Measurements from ENCODE around the gene PCDHGB5.
"Not testable (repeated sequence)": the region's sequence is repeated elsewhere in the genome, so short reads cannot be mapped to it uniquely, and the experiment has no call there.

The PCDHGB5 gene

GRCh38 chr5:141389153-141390042, 8.3 kb upstream of the PCDHGB5 start:
- H3K4me3 Mint-ChIP-seq: peak overlapping the region in 1 of 3 experiments; percentile 53
- peaks cover 46% of the 10 kb centered on the region for H3K36me3 Mint-ChIP-seq (ENCODE audit: low read depth)
- H3K9me3 Mint-ChIP-seq: peaks cover 75% of the 10 kb centered on the region
- TF ChIP-seq CTCF (IDR thresholded peaks at IDR 0.05; ENCODE audit: unreplicated experiment in 3 of 3): no peak
- no peaks in the 10 kb centered on the region for H3K27me3 Mint-ChIP-seq (ENCODE audit: low read depth)
- no peaks in the 10 kb centered on the region for H3K4me1 Mint-ChIP-seq
- no peak overlapping the region for H3K27ac Mint-ChIP-seq

- TF ChIP-seq CTCF (IDR thresholded peaks at IDR 0.05; ENCODE audit: unreplicated experiment in 3 of 3): no peak
- Mint-ChIP-seq H3K9me3 (peaks cover 68% of the 10 kb centered on the region), H3K36me3 (ENCODE audit: low read depth) (peaks cover 63% of the 10 kb centered on the region), H3K27ac (no peak within 1 kb of the TSS), H3K27me3 (ENCODE audit: low read depth) (no peaks in the 10 kb centered on the region), H3K4me1 (no peaks in the 10 kb centered on the region), H3K4me3 (no peak within 1 kb of the TSS)
Measured at GRCh38 chr5:141392429-141393198, 5.1 kb upstream of the PCDHGB5 start, which contains the start of gene PCDHGA8. TSS of gene PCDHGA8 (plus strand) at chr5:141392633. CDS start at chr5:141392814, 181 bp downstream.

GRCh38 chr5:141393267-141393666, 4.5 kb upstream of the PCDHGB5 start:
- no peaks in the 10 kb centered on the region for H3K27me3 Mint-ChIP-seq (ENCODE audit: low read depth)
- no peak overlapping the region for H3K4me3 Mint-ChIP-seq
- peaks cover 61% of the 10 kb centered on the region for H3K36me3 Mint-ChIP-seq (ENCODE audit: low read depth)
- no peak for TF ChIP-seq CTCF (IDR thresholded peaks at IDR 0.05; ENCODE audit: unreplicated experiment in 3 of 3)
- no peaks in the 10 kb centered on the region for H3K4me1 Mint-ChIP-seq
- peaks cover 67% of the 10 kb centered on the region for H3K9me3 Mint-ChIP-seq
- no peak overlapping the region for H3K27ac Mint-ChIP-seq

- not testable (repeated sequence) for H3K27me3 Mint-ChIP-seq (ENCODE audit: low read depth); H3K4me1 Mint-ChIP-seq
Measured at GRCh38 chr5:141394401-141395187, 3.2 kb upstream of the PCDHGB5 start.

GRCh38 chr5:141398608-141399007, 861 bp downstream of the PCDHGB5 start:
- Mint-ChIP-seq H3K27ac (no peak overlapping the region), H3K27me3 (ENCODE audit: low read depth) (no peaks in the 10 kb centered on the region), H3K9me3 (peaks cover 62% of the 10 kb centered on the region), H3K36me3 (ENCODE audit: low read depth) (peaks cover 47% of the 10 kb centered on the region), H3K4me3 (no peak overlapping the region), H3K4me1 (no peaks in the 10 kb centered on the region)
- no peak for TF ChIP-seq CTCF (IDR thresholded peaks at IDR 0.05; ENCODE audit: unreplicated experiment in 3 of 3)

More at GRCh38 chr5:141394401-141395187, 3.2 kb upstream of the PCDHGB5 start:
- H3K36me3 Mint-ChIP-seq (ENCODE audit: low read depth): peaks cover 59% of the 10 kb centered on the region
- not testable (repeated sequence) for H3K27ac Mint-ChIP-seq, H3K4me3 Mint-ChIP-seq
- peaks cover 65% of the 10 kb centered on the region for H3K9me3 Mint-ChIP-seq
